Stimulated activated effector memory CD8-positive, alpha-beta T cell treated with anti-CD3 and anti-CD28 coated beads, Interleukin-12 subunit alpha, Interleukin-12 subunit beta, amount 100 ng/mL, for 72 hours (primary cell): Measurements from ENCODE around the gene PSMA1.
"Not testable (repeated sequence)": the region's sequence is repeated elsewhere in the genome, so short reads cannot be mapped to it uniquely, and the experiment has no call there.

Experiments used
- ATAC-seq: fragments of 150-1000 bp; cut with Tn5 transposase; 2 replicates; pipeline ENCODE4 v1.10.0; 2021
- DNase-seq, 2 donors: peaks; one replicate each; pipeline ENCODE4 v3.0.0; 2021 to 2022; ENCODE audit warnings: low spot score in 2 of 2
- H3K27ac Mint-ChIP-seq: one replicate; pipeline ENCODE4 v1.8.0; 2022; ENCODE audit warnings: mild to moderate bottlenecking, mixed read lengths
- H3K36me3 Mint-ChIP-seq: one replicate; pipeline ENCODE4 v1.8.0; 2022; ENCODE audit warnings: mild to moderate bottlenecking, mixed read lengths
- H3K4me1 Mint-ChIP-seq: one replicate; pipeline ENCODE4 v1.8.0; 2022; ENCODE audit warnings: mixed read lengths
- H3K4me3 Mint-ChIP-seq: one replicate; pipeline ENCODE4 v1.8.0; 2022; ENCODE audit warnings: mild to moderate bottlenecking, mixed read lengths
- H3K9me3 Mint-ChIP-seq: one replicate; pipeline ENCODE4 v1.8.0; 2022; ENCODE audit warnings: mixed read lengths

Gene PSMA1

GRCh38 chr11:14519917-14520746 is at the start of gene PSMA1:
PSMA1 (minus strand) TSS chr11:14520386; CDS start chr11:14520299, 87 bp downstream.
- Mint-ChIP-seq H3K36me3 (peaks cover 62% of the 10 kb centered on the region), H3K4me3 (peak within 1 kb of the TSS; percentile 90), H3K9me3 (no peaks in the 10 kb centered on the region), H3K27ac (peak within 1 kb of the TSS; percentile 99), H3K4me1 (peaks cover 22% of the 10 kb centered on the region)
- ATAC-seq (peak; percentile 95), DNase-seq (peak; percentile 75 to 95)

- Mint-ChIP-seq H3K27ac (peak overlapping the region; percentile 26), H3K4me1 (peaks cover 46% of the 10 kb centered on the region)
- not testable (repeated sequence) for H3K4me3 Mint-ChIP-seq, H3K36me3 Mint-ChIP-seq, ATAC-seq, H3K9me3 Mint-ChIP-seq, DNase-seq
These were observed 49.3 kb upstream of the PSMA1 start for GRCh38 chr11:14569516-14569915.

GRCh38 chr11:14567064-14567651 is 47.0 kb upstream of the PSMA1 start:
- no peak overlapping the region for H3K27ac Mint-ChIP-seq
- H3K4me1 Mint-ChIP-seq = peaks cover 46% of the 10 kb centered on the region
- no peak for DNase-seq
- peaks cover 5% of the 10 kb centered on the region for H3K9me3 Mint-ChIP-seq
- no peak for ATAC-seq
- H3K4me3 Mint-ChIP-seq = no peak overlapping the region
- H3K36me3 Mint-ChIP-seq = no peaks in the 10 kb centered on the region

- H3K4me1 Mint-ChIP-seq = peaks cover 48% of the 10 kb centered on the region
- H3K27ac Mint-ChIP-seq = peak overlapping the region; percentile 53
- H3K4me3 Mint-ChIP-seq = no peak overlapping the region
- no peaks in the 10 kb centered on the region for H3K36me3 Mint-ChIP-seq
- DNase-seq (no peak), ATAC-seq (no peak)
- H3K9me3 Mint-ChIP-seq = peaks cover 3% of the 10 kb centered on the region
These were observed 46.3 kb upstream of the PSMA1 start for GRCh38 chr11:14566331-14567063.

GRCh38 chr11:14565845-14566244 is 45.7 kb upstream of the PSMA1 start:
- Mint-ChIP-seq H3K4me1 (peaks cover 52% of the 10 kb centered on the region), H3K4me3 (no peak overlapping the region), H3K27ac (peak overlapping the region; percentile 53)

GRCh38 chr11:14555818-14556217 is 35.6 kb upstream of the PSMA1 start:
- ATAC-seq (no peak), DNase-seq (no peak)
- H3K9me3 Mint-ChIP-seq = peaks cover 2% of the 10 kb centered on the region
- peak overlapping the region; percentile 34 for H3K4me3 Mint-ChIP-seq
- H3K36me3 Mint-ChIP-seq = no peaks in the 10 kb centered on the region
- peak overlapping the region; percentile 88 for H3K27ac Mint-ChIP-seq
- H3K4me1 Mint-ChIP-seq = peaks cover 38% of the 10 kb centered on the region

More at GRCh38 chr11:14565845-14566244, 45.7 kb upstream of the PSMA1 start:
- Mint-ChIP-seq H3K36me3 (no peaks in the 10 kb centered on the region), H3K9me3 (peaks cover 3% of the 10 kb centered on the region)
- DNase-seq = no peak
- no peak for ATAC-seq

GRCh38 chr11:14554959-14555358 is 34.8 kb upstream of the PSMA1 start:
- H3K36me3 Mint-ChIP-seq = no peaks in the 10 kb centered on the region
- H3K9me3 Mint-ChIP-seq = peaks cover 2% of the 10 kb centered on the region
- ATAC-seq (peak; percentile 86), DNase-seq (no peak)
- peaks cover 38% of the 10 kb centered on the region for H3K4me1 Mint-ChIP-seq
- peak overlapping the region; percentile 88 for H3K27ac Mint-ChIP-seq
- H3K4me3 Mint-ChIP-seq = peak overlapping the region; percentile 34

- Mint-ChIP-seq H3K4me1 (peaks cover 33% of the 10 kb centered on the region), H3K36me3 (peaks cover 4% of the 10 kb centered on the region), H3K27ac (no peak overlapping the region), H3K9me3 (no peaks in the 10 kb centered on the region), H3K4me3 (no peak overlapping the region)
- ATAC-seq (no peak), DNase-seq (no peak)
These were observed 31.9 kb upstream of the PSMA1 start for GRCh38 chr11:14552089-14552488.

GRCh38 chr11:14551380-14551779 is 31.2 kb upstream of the PSMA1 start:
- DNase-seq (no peak), ATAC-seq (no peak)
- Mint-ChIP-seq H3K4me1 (peaks cover 40% of the 10 kb centered on the region), H3K4me3 (no peak overlapping the region), H3K27ac (no peak overlapping the region), H3K36me3 (peaks cover 4% of the 10 kb centered on the region), H3K9me3 (no peaks in the 10 kb centered on the region)

GRCh38 chr11:14549891-14550290 is 29.7 kb upstream of the PSMA1 start:
- Mint-ChIP-seq H3K9me3 (peaks cover 2% of the 10 kb centered on the region), H3K4me1 (peaks cover 41% of the 10 kb centered on the region), H3K27ac (no peak overlapping the region), H3K36me3 (peaks cover 6% of the 10 kb centered on the region), H3K4me3 (no peak overlapping the region)
- ATAC-seq = no peak
- DNase-seq = no peak

- DNase-seq (no peak), ATAC-seq (no peak)
- Mint-ChIP-seq H3K27ac (peak overlapping the region; percentile 89), H3K9me3 (peaks cover 2% of the 10 kb centered on the region), H3K4me3 (no peak overlapping the region), H3K4me1 (peaks cover 35% of the 10 kb centered on the region), H3K36me3 (peaks cover 11% of the 10 kb centered on the region)
These were observed 27.3 kb upstream of the PSMA1 start for GRCh38 chr11:14547440-14547839.

- peak overlapping the region; percentile 89 for H3K27ac Mint-ChIP-seq
- H3K9me3 Mint-ChIP-seq = peaks cover 2% of the 10 kb centered on the region
- no peak overlapping the region for H3K4me3 Mint-ChIP-seq
- H3K4me1 Mint-ChIP-seq = peaks cover 39% of the 10 kb centered on the region
- peak; percentile 84 for ATAC-seq
- DNase-seq = no peak
- H3K36me3 Mint-ChIP-seq = peaks cover 11% of the 10 kb centered on the region
These were observed 26.5 kb upstream of the PSMA1 start for GRCh38 chr11:14546672-14547071.

- Mint-ChIP-seq H3K4me3 (peak overlapping the region; percentile 33), H3K36me3 (peaks cover 8% of the 10 kb centered on the region), H3K4me1 (peaks cover 44% of the 10 kb centered on the region), H3K27ac (peak overlapping the region; percentile 89), H3K9me3 (peaks cover 2% of the 10 kb centered on the region)
- peak; percentile 95 for ATAC-seq
- DNase-seq = no peak
These were observed 24.4 kb upstream of the PSMA1 start for GRCh38 chr11:14544611-14545010.

- Mint-ChIP-seq H3K27ac (no peak overlapping the region), H3K9me3 (peaks cover 2% of the 10 kb centered on the region), H3K4me1 (peaks cover 44% of the 10 kb centered on the region), H3K4me3 (no peak overlapping the region), H3K36me3 (peaks cover 6% of the 10 kb centered on the region)
- DNase-seq (no peak), ATAC-seq (no peak)
These were observed 23.1 kb upstream of the PSMA1 start for GRCh38 chr11:14543260-14543659.

- H3K4me1 Mint-ChIP-seq = peaks cover 38% of the 10 kb centered on the region
- peaks cover 6% of the 10 kb centered on the region for H3K36me3 Mint-ChIP-seq
- DNase-seq (no peak), ATAC-seq (no peak)
- H3K4me3 Mint-ChIP-seq = no peak overlapping the region
- no peak overlapping the region for H3K27ac Mint-ChIP-seq
- peaks cover 2% of the 10 kb centered on the region for H3K9me3 Mint-ChIP-seq
These were observed 22.1 kb upstream of the PSMA1 start for GRCh38 chr11:14542324-14542723.
